Renal cortical epithelial cell (primary cell): ENCODE results near the gene B4GALNT3. TPM values are rescaled to one million over a fixed set of nuclear protein-coding genes. Genes with fewer than 3 reads are reported as not detected.

Experiments used
- DNase-seq: peaks from one replicate; pipeline ENCODE4 v3.0.0-alpha.2; 2011; ENCODE audit warnings: low read depth
- total RNA-seq: library from RNA; depleted of rRNA; stranded (reverse); fragments of >200 nt; gene quantifications from 2 replicates; pipeline ENCODE4 v1.2.3, GENCODE V29; 2014

B4GALNT3 gene
- total RNA-seq, 1 donor from 2014 or later, result 0.94 TPM

GRCh38 chr12:559208-559905, 99.6 kb downstream of the B4GALNT3 start:
- DNase-seq, result no peak

GRCh38 chr12:559906-560455, 100.2 kb downstream of the B4GALNT3 start:
- DNase-seq, result no peak

DNA sequence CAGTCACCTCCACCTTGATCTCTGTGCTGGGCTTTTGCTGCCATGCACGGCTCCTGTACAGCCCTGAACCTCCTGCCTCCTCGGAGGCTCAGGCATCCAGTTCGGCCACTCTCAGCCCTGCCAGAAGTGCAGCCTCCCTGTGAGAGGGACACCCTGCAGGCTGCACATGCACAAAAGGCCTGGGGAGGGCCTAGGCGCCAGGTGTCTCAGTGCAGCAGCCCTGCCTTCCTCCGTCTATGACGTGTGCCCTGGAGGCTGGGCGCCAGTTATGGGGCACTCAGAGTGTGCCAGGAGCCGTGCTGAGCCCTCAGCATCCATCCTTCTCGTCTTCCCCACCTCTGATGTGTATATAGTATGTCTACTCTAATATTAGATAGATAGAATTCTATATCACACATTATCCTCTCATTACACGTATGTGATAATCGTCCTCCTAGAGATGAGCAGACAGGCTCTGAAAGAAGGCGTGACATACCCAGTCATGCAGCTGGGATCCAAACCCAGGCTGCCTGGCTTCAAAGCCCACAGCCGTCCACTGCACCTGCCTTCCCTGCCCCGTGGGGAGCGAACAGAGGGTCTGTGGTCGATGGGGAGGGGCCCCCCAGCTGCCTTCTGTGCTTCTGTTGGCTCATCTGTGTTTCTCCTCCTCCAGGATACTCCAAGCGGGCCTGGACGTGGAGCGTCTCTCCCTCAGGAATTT, 101.1 kb downstream of the B4GALNT3 start:
- DNase-seq, result no peak

DNA sequence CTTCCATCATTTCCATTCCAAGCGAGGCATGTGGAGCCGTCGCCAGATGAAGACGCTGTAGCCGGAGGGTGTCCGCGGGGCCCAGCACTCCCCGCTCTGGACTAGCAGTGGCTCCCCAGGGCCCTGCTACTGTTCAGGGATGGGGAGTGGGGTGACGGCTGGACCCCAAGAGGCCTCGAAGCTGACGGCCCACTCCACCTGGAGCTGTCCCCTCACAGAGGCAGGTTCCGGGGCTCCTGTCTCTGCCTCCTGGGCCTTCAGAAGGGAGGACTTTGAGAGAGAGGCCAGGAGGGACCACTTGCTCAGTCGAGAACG, 101.6 kb downstream of the B4GALNT3 start:
- no peak for DNase-seq

GRCh38 chr12:561908-562593, 102.3 kb downstream of the B4GALNT3 start:
- no peak for DNase-seq

- DNase-seq, result no peak
Observed at GRCh38 chr12:562634-563033, 102.9 kb downstream of the B4GALNT3 start.

GRCh38 chr12:563250-563781, 103.6 kb downstream of the B4GALNT3 start:
- DNase-seq, result no peak

DNA sequence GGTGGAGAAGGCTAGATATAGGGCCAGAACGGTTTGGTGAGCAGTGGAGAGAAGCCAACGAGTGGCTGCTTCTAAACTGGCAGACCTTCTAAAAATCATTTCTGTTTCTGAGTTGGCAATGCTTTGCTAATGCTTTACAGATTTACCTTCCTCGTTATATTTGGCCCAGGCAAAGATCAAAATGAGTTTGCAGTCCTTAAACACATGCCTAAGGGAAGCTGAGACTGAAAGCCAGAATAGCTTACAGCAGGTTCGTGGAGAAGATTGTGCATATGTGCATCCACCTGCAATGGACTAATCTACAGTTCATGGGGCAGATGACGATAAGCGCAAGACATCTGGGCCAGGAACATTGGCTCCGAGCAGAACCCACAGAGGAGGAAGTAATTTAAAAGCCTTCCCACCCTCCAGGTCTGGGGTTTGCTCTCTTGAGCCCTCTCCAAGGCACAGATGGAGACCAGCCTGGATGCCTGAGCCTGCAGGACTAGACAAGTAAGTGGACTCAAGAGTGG, 104.1 kb downstream of the B4GALNT3 start:
- no peak for DNase-seq

GRCh38 chr12:565161-565560, 105.4 kb downstream of the B4GALNT3 start:
- no peak for DNase-seq

GRCh38 chr12:565589-566105, 105.9 kb downstream of the B4GALNT3 start:
- DNase-seq, result no peak

DNA sequence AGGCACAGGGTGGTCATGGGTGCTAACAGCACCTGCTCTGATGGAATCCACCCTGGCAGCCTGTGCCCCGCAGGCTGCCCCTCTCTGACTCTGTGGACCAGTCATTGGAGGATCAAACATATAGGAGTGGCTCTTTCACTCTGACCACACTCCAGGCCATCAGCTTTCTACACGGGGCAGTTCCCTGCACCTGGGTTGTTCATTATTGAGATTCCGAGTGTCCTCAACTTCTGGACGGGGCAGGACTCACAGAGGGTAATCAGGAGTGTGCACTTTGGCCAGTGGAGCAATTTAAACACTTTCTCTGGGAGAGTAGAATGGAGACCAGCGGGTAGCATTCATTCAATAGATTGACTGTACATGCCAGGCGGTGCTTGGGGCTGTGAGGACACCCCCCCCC, 108.7 kb downstream of the B4GALNT3 start:
- no peak for DNase-seq

DNA sequence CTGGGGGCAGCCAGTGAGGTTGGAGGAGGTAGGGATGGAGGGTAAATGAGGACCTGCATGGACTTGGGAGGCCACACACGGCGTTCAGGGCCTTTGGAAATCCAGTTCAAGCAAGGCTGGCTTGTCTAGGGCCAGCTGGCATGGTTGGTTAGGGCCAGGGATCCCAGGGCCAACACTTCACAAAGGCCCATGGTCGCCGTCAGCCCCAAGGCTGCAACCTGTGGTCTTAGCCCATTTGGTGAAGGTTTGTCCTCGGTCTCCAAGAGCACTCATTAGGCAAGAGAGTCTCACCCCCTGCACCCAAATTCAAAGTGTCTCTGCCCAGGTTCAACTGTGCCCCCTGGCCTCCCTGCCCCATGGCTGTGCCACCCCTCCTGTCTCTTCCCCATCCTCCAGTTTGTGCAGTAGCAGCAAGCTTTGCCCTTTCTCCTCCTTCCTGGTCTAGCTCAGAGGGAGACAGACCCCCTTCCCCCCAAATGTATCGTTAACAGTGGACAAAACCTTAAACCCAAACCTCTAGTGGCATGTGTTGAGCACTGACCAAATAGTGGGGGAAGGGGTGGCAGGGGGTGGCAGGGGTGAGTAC, 109.4 kb downstream of the B4GALNT3 start:
- no peak for DNase-seq

GRCh38 chr12:569803-570434, 110.2 kb downstream of the B4GALNT3 start:
- DNase-seq, result peak; percentile 33

GRCh38 chr12:570435-570920, 110.7 kb downstream of the B4GALNT3 start:
- DNase-seq, result peak; percentile 75

- peak; percentile 77 for DNase-seq
Observed at GRCh38 chr12:570921-571794, 111.4 kb downstream of the B4GALNT3 start.

- DNase-seq, result no peak
Observed at GRCh38 chr12:571795-572531, 112.2 kb downstream of the B4GALNT3 start.

GRCh38 chr12:572532-572899, 112.8 kb downstream of the B4GALNT3 start:
- DNase-seq, result no peak

DNA sequence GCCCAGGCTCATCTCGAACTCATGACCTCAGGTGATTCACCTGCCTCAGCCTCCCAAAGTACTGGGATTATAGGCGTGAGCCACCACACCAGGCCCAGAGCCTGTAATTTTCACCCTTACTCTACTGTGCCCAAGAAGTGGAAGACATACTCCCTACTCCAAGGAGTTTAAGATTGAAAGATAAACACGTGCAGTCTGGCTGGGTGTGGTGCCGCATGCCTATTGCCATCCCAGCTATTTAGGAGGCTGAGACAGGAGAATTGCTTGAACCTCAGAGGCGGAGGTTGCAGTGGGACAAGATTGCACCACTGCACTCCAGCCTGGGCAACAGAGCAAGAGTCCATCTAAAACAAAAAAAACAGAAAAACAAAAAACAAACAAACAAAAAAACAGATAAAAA, 113.5 kb downstream of the B4GALNT3 start:
- DNase-seq, result no peak

DNA sequence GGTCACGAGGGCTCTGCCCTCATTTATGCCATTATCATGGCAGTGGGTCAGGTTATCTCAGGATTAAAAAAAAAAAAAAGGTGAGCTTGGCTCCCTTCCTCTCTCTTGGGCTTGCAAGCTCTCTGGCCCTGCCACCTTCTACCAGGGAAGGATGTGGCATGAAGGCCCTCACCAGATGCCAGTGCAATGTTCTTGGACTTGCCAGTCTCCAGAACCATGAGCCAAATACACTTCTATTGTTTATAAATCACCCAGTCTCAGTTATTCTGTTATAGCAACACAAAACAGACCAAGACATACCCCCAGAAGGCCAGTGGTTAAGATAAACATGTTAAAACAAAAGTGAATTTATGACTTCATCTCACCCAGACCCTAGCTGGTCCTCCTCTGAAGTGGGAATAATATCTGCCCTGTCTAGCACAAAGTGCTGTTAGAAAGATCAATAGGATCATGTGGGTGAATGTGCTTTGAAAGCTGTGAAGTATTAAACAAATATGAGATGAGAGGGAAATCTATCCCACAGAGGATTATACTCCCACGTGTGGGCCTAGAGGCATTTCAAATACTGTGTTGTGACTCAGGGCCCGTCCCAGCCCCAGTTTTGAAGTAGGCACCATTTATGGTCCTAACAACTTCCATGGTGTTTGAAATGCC, 114.9 kb downstream of the B4GALNT3 start:
- DNase-seq, result no peak
